GM21447 (cell line): ENCODE measurements around the gene ZNF302.
"Not testable (repeated sequence)": the region's sequence is repeated elsewhere in the genome, so short reads cannot be mapped to it uniquely, and the experiment has no call there.

Experiments
- ATAC-seq: cut with Tn5 transposase; IDR thresholded peaks from one replicate; pipeline ENCODE4 v1.9.1; 2021; ENCODE audit not compliant: unreplicated experiment

Gene ZNF302

DNA sequence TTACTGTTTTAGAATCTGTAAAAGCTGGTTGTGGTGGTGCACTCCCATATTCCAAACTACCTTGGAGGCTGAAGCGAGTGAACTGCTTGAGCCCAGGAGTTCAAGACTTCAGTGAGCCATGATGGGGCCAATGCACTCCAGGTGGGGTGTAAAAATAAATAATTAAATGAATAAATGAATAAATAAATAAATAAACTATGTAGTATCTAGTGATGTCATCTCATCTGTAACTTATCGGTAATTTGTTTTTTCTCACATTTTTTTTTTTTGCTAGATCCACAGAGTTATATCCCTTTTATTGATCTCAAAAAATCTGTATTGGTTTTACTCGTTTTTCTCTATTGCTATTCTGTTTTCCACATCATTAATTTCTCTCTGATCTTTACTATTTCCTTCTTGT is 5.5 kb upstream of the ZNF302 start:
- ATAC-seq: no peak

DNA sequence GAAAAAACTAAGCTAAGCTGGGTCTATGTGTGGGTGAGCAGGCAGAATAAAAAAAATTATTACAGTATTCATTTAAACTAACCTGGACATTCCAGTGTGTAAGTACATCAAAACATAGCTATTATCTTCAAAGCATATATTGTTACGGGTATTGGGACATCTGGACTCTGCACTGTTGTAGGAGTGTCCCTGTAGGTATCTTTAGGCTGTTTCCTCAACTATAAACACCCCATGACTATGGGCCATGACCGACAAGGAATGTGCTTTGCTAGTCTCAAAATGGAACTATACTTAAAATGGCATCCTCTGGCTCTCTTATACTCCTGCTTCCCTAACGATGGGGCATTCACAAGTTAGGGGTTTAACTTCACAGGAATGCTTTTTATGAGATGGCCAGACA is 3.9 kb upstream of the ZNF302 start:
- no peak for ATAC-seq

DNA sequence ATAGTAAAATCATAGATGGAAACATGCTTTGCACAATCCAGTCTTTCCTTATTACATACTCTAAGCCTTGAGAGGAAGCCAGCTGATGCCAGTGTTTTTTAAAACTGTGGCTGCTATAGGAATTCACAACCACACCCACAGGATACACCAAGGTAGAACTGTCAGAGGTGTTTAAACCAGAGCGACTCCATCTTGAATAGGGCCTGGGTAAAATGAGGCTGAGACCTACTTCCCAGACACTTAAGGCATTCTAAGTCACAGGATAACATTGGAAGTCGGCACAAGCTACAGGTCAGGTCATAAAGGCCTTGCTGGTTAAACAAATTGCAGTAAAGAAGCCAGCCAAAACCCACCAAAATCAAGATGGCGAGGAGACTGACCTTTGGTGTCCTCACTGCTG is 2.2 kb upstream of the ZNF302 start:
- ATAC-seq: no peak

DNA sequence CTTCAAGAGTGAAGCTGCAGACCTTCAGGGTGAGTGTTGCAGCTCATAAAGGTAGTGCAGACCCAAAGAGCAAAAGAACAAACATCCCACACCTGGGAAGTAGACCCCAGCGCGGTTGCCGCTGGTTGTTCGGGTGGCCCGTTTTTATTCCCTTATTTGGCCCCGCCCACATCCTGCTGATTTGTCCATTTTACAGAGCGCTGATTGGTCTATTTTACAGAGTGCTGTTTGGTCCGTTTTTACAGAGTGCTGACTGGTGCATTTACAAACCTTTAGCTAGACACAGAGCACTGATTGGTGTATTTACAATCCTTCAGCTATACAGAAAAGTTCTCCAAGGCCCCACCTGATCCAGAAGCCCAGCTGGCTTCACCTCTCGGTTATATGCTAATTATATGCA is 1.6 kb upstream of the ZNF302 start:
- ATAC-seq: no peak

DNA sequence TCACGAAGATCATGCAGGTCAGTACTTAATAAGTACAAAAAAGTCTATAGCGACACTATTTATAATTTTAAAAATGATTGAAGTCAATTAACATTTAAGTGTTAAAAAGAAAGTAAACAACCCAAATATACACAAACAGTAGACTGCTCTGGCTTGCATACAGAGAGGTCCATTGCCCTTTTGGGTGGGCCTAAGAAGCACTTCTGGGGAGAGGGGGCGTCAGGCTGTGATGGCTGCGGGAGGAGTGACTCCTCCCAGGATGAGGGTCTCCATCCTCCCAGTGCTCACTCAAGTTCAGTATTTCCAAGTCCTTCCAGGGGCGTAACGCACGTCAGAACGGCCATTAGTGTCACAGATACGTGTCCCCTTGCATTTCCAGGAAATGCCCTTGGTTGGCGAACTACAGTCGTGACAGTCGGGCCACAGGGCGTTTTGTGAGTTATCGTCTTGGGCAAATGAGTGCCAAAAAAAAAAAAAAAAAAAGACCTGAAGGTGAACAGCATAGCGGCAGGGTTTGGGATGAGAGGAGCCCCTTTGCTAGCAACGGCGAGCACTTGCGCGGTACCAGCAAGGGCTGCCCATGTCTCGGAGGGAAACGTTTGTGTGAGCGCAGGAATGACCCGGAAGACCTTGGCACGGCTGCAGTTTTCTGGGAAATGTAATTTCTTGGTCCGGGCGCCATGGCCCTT is 637 bp upstream of the ZNF302 start, which contains the start of gene SCGB2B2:
Gene SCGB2B2, minus strand, starts transcription at position 463 of the 689 bp plus-strand sequence. CDS start 82,596 bp downstream, outside the sequence.
- ATAC-seq: peak; percentile 49

DNA sequence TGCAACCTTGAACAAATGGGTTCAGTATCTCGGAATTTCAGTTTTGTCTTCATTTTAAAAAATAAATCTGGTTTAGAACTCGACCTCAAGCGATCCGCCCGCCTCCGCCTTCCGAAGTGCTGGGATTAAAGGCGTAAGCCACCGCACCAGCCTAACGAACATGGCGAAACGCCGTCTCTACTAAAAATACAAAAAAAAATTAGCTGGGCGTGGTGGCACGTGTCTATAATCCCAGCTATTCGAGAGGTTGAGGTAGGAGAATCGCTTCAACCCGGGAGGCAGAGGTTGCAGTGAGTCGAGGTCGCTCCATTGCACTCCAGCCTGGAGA is 571 bp downstream of the ZNF302 start:
- ATAC-seq: no peak

DNA sequence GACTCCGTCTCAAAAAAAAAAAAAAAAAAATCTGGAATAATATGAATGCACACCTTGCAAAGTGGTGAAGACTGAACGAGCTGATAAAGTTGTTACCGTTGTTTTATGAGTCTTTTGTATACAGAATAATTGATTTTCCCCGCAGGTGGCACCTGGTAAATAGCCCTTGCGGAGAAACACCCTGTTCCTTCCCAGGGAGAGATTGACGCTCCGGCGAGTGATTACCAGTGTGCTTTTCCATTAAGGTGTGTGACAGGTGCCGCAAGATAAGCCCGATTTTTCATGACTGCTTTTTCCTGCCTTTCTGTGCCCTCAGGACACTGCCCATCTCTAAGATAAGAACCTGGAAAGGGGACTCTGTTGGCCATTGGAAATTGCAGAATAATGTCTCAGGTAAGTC is 943 bp downstream of the ZNF302 start:
- ATAC-seq: no peak

DNA sequence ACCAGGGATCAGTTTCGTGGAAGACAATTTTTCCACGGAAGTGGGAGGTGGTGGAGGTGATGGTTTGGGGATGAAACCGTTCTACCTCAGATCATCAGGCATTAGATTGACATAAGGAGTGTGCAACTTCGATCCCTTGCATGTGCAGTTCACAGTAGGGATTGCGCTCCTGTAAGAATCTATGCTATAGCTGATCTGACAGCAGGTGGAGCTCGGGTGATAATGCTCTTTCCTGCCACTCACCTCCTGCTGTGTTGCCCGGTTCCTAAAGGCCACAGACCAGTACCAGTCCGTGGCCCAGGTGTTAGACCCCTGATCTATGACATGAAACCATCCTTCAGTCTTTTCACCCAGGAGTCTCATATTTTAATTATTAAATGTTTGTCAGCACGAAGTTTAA is 4.0 kb downstream of the ZNF302 start:
- no peak for ATAC-seq

DNA sequence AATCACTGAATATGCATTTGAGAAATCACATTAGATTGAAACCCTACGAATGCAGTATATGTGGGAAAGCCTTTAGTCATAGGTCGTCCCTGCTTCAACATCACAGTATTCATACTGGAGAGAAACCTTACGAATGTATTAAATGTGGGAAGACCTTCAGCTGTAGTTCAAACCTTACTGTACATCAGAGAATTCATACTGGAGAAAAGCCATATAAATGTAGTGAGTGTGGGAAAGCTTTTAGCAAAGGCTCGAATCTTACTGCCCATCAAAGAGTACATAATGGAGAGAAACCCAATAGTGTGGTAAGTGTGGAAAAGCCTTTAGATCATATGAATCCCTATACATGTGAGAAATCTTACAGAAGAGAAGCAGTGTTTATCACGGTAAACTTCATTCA is 7.8 kb downstream of the ZNF302 start:
- not testable (repeated sequence) for ATAC-seq

DNA sequence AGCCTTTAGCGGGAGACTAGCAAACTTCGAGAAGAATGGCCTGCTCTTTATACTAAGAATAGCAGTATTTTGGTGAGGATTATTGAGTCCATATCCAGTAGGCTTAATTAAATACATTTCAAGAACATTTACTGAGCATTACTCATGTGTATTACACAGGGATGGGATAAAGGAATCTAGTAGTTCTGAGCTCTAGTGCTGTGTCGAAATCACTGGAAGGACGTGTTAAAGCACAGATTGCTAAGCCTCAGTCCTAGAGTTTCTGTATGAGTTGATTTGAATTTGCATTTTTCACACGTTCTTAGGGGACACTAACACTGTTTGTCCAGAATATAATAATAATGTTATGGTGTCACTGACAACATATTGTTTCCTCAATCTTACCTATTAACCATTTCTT is 9.0 kb downstream of the ZNF302 start:
- ATAC-seq: no peak

DNA sequence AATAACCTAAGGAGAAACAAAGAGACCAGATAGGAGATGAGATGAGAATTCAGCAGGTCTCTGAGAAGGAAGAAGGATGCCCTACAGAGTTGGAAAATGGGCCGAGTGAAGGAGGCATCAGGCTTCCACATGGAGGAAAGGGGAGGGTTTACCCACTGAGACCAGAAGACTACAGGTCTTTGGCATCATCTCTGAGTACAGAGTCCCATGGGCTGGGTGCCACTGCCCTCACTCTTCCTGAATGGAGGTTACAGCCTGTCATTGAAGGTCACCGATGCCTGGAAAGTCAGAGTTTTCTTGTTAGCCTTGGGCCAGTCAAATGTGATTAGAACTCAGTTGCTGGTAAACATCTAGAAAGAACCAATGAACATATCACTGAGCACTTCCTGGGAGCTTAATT is 9.9 kb downstream of the ZNF302 start:
- no peak for ATAC-seq

DNA sequence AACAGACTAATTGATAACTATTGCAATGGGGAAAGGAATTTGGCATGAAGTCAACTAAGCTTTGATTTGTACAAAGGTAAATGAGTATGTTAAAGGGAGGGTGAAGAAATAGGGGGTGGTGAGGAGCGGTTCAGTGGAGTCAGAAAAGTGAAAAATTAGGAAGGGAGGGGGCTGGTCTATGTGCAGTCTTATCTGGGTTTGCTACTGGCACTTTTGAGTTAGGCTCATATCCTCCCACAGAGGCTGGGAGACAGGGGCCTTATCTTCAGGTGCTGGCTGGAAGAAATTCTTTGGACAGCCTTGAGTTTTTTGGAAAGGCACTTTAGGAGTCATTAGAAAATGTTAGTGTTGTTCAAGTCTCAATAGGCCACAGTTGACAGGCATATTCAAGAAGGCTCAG is 11.1 kb downstream of the ZNF302 start:
- no peak for ATAC-seq

DNA sequence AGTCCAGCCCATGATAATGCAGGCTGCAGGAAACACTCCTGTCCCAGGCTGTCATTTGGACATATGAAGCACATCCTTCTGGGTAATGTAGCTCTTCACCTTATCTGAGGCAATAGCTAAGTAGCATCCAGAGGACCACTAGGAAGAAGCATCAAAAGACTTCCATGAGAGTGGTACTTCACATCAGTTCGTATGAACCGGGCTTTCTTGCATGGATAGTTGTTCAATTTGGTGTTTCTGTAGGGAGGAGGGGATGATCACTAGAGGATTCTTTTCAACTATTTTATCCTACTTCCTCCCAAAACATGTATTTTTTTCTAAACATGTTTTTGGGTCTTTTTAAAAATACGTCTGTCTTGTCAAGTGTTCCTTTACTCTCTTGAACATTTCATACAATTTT is 12.9 kb downstream of the ZNF302 start:
- no peak for ATAC-seq

DNA sequence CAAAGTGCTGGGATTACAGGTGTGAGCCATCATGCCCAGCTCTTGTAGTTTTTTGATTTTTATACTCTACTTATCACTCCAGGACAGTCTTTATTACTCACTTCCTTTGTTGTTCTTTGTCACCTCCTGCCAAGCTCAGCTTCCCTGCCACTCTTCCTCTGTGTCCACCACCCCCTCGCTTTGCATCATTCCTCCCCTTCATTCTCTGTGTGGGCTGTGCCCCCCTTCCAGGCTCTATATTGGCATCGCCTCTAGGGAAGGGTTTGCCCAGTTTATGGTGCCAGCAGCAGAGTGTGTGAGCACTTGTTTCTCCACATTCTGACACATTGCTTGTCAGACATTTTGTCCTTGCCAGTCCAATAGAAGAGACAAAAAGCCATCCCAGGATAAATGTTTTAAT is 15.1 kb downstream of the ZNF302 start:
- ATAC-seq: no peak

DNA sequence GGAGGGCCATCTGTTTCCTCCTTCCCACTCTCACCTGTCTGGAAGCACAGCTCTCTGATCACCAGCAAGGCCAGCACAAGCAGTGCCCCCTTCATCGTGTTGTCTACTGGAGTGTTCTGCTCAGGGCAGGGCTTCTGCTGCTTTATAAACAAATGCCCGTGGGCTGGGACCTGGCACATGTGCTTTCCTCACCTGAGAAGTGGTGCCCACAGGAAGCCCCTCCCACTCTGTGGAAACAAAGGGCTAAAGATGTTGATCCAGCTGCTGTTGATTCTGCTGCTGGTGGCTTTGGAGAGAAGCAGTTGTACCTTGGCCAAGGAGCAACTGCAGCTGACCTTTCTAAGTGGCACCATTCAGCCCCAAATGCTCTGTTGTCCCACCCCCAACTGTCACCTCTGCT is 30.2 kb downstream of the ZNF302 start:
- ATAC-seq: no peak

DNA sequence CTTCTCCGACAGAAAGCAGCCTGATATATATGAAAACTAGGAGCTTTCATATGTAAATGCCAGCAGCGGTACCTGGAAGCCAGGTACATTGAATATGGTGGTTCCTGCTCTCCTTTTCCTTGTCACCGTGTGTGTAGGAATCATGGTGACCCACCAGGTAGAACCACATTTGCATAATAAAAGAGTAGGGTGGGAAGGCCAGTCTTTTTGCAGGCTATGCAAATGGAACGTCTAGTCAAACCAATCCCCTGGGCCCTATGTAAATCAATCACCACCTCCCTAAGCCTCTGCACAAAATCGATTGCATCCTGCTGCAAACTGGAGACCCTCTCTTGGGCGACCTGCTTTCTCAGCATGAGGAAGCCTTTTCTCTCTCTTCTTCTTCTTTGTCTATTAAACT is 34.4 kb downstream of the ZNF302 start:
- ATAC-seq: no peak

DNA sequence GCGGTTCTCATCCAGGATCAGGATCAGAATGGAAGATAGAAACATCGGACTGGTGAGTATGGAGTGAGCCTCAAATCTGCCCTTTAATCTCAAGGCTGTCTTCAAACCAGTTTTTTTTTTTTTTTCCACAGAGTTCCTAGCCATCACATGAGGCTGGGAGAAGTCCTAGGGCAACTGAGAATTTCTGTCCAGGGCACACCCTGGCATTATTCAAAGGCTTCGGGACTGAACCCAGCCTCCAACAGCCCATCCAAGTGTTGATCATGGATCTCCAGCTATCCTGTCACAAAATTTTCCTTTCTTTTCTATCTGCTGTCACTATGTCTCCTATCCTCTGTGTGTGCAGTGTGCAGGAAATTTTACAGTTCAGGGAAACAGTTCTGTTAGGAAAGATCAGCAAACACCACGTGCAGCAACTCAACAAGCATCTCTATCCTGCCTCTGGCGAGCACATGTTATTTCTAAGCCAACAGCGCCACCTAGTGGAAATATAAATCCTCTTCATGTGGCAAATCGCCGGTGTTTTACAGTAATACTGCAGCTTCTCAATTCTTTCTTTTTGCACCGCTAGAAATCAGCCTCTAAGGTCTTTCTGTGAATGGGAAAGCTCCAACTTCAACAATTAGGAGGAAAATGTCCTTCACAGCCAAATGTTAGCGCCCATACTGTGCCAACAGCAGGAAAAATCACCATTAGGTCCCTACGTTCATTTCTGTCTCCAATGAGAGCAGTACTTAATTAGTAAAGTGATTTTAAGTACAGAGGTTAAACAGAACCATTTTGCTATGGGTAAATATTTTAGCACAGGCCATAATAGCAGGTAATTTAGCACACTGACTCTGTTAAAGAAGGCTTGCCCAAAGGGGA is 35.1 kb downstream of the ZNF302 start:
- no peak for ATAC-seq

DNA sequence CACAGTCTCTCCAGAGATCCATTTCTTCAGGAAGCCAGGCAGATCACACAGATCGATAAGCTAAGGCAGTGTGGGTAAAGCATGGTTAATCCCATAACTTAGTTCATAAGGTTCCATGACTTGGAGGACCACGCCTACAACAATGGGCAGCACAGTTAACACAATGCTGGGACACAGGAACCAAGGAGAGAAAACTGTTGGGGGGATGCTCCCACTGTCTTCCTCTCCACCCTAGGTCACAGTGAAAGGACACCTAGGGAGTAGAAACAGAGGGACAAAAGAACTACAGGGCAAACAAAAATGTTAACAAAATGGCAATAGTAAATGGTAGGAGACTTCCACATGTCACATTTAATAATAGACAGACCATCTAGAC is 35.8 kb downstream of the ZNF302 start:
- ATAC-seq: no peak

DNA sequence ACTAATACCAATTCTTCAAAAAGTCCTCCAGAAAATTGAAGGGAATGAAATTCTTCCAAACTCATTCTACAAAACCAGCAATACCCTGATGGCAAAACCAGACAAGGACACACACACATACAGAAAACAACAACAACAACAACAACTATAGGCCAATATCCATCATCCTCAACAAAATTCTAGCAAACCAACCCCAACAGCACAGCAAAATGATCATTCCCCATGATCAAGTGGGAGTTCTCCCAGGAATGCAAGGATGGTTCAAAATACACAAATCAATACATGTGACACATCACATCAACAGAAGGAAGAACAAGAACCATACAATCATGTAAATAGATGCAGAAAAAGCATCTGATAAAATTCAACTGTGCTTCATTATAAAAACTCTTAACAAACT is 37.9 kb downstream of the ZNF302 start:
- ATAC-seq: no peak

DNA sequence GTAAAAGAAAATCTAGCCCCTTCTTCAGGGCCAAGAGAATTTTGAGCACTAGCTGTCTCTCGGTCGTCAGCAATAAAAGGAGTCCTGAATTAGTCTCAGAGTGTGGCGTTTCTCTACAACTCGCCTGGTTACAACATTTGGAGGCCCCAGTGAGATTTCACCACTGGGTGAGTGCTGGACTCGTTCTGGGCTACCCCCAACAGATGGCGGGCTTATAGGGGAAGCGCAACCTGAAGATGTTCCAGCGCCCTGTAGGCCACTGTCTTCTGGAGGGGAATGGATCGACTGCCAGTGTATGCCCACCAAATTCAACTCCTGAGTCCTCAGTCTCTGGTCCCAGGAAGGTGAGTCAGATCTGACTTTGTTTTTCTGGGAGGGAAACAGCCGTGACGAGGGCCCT is 44.9 kb downstream of the ZNF302 start:
- no peak for ATAC-seq

DNA sequence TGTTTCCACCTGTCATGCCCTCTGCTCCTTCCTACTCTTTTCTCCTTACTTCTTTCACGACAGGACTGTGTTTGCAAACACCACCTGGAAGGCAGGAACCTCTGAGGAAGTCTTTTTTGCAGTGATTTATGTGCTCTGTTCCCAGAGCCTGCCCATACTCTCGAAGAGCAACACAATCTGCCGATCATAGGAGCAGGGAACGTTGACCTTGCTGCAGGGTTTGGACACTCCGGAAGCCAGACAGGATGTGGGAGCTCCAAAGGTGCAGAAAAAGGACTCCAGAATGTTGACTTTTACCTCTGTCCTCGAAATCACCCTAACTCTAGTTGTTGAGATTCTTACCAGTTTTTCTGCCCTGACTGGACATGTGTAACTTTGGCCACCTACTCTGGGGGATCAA is 47.9 kb downstream of the ZNF302 start:
- no peak for ATAC-seq

DNA sequence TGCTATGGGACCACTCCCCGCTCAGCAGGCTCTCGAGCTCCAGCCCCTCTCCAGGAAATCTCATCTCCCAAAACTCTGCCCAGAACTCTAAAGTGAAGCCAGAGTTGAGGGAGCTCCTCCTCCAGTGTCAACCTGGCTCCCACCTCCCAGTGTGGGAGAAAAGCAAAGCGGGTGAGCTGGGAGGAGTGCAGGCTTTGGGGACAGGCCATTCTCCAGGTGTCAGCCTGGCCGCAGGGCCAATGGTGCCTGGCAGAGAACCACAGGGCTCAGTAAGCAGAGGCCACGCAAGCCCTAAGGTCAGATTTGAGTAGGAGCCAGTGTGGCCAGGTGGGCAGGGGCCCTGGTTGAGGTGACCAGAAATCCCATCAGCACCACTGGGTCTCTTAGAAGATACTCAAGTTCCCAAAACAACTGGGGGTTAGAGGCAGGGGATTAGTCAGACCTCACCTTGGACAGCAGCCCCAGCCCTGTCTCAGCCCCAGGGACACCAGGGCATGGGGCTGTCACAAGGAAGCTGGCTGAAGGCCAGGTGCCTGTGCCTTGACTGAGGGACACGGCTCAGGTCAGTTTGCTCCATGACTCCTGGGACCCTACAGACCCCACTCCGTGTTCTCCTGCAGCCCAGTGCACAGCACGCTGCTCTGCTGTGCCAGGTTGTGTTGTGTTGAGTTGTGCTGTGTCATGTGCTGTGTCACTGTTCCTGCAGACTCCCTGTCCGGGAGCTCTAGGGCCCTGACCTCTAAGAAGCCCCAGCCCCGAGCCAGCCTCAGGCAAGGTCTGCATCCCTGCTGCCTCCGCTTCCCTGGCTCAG is 53.7 kb downstream of the ZNF302 start:
- ATAC-seq: no peak
